DND-41 (cell line): ENCODE measurements around the gene EML6.

ENCODE experiments used
- EZH2 ChIP-seq: IDR thresholded peaks from 3 replicates; pipeline ENCODE4 v1.6.1; 2012; ENCODE audit warnings: borderline replicate concordance, low read depth, mild to moderate bottlenecking, moderate library complexity, low read length, inconsistent platforms; ENCODE audit not compliant: severe bottlenecking
- TF ChIP-seq, protein P1 (sequence below): IDR thresholded peaks from 2 replicates; pipeline ENCODE4 v1.5.1; 2012; ENCODE audit warnings: borderline replicate concordance, low read length, moderate library complexity, mild to moderate bottlenecking; ENCODE audit not compliant: poor library complexity, severe bottlenecking; ENCODE audit errors: extremely low read depth

DNA sequence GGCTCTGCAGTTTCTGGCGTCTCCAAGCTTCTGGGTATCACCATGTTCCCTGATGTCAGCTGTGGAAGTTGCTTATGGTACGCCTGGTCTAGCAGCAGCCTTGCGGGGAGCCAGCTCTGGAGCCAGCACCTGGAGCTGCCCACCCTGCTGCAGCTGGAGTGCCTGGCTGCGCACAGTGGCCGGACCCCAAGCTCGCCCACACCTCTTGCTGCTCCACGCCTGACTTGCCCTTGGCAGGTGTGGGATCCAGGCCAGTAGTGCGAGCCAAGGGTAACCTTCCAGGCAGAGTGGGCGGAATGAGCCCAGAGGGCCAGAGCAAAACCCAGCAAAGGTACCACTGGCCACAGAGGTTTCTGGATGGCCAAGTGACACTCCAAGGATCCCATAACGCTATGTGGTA, 13.2 kb upstream of the EML6 start:
- TF ChIP-seq, protein P1, sequence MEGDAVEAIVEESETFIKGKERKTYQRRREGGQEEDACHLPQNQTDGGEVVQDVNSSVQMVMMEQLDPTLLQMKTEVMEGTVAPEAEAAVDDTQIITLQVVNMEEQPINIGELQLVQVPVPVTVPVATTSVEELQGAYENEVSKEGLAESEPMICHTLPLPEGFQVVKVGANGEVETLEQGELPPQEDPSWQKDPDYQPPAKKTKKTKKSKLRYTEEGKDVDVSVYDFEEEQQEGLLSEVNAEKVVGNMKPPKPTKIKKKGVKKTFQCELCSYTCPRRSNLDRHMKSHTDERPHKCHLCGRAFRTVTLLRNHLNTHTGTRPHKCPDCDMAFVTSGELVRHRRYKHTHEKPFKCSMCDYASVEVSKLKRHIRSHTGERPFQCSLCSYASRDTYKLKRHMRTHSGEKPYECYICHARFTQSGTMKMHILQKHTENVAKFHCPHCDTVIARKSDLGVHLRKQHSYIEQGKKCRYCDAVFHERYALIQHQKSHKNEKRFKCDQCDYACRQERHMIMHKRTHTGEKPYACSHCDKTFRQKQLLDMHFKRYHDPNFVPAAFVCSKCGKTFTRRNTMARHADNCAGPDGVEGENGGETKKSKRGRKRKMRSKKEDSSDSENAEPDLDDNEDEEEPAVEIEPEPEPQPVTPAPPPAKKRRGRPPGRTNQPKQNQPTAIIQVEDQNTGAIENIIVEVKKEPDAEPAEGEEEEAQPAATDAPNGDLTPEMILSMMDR: no peak
- no peak for TF ChIP-seq EZH2
